SK-N-SH treated with all-trans-retinoic acid at 6 μM for 48 hours (cell line): ENCODE results near the gene RFX5.

Source experiments
- ATAC-seq: fragments of 200-7000 bp; cut with Tn5 transposase; 3 replicates; pipeline ENCODE4 v1.9.1; 2020; ENCODE audit warnings: mild to moderate bottlenecking, moderate library complexity
- BACH2 ChIP-seq: fragments of 250-450 bp; sonication (Bioruptor Pico); IDR thresholded peaks from 2 replicates; pipeline ENCODE4 v1.9.0; 2021; ENCODE audit warnings: mild to moderate bottlenecking, borderline replicate concordance
- CREB5 ChIP-seq: fragments of 250-450 bp; sonication (Bioruptor Pico); IDR thresholded peaks from 2 replicates; pipeline ENCODE4 v1.5.1; 2020; ENCODE audit warnings: low read depth, mild to moderate bottlenecking, moderate library complexity
- CSDC2 ChIP-seq: fragments of 250-450 bp; sonication (Bioruptor Pico); IDR thresholded peaks from 2 replicates; pipeline ENCODE4 v1.5.0; 2020; ENCODE audit warnings: mild to moderate bottlenecking, moderate library complexity
- ESRRG ChIP-seq: fragments of 250-450 bp; sonication (Bioruptor Pico); IDR thresholded peaks from 2 replicates; pipeline ENCODE4 v1.6.1; 2021; ENCODE audit warnings: mild to moderate bottlenecking
- GLIS3 ChIP-seq: fragments of 250-450 bp; sonication (Bioruptor Pico); IDR thresholded peaks from 2 replicates; pipeline ENCODE4 v1.5.0; 2020; ENCODE audit warnings: mild to moderate bottlenecking, moderate library complexity
- ISL1 ChIP-seq: fragments of 250-450 bp; sonication (Bioruptor Pico); IDR thresholded peaks from 2 replicates; pipeline ENCODE4 v2.1.2; 2022; ENCODE audit warnings: mild to moderate bottlenecking, moderate library complexity
- POU6F1 ChIP-seq: fragments of 250-450 bp; sonication (Bioruptor Pico); IDR thresholded peaks from 2 replicates; pipeline ENCODE4 v1.8.0; 2021; ENCODE audit warnings: low read depth, mild to moderate bottlenecking, moderate library complexity, borderline replicate concordance
- RARB ChIP-seq: fragments of 250-450 bp; sonication (Bioruptor Pico); IDR thresholded peaks from 2 replicates; pipeline ENCODE4 v1.8.0; 2021; ENCODE audit warnings: mild to moderate bottlenecking, moderate library complexity
- SNAI2 ChIP-seq: fragments of 250-450 bp; sonication (Bioruptor Pico); IDR thresholded peaks from 2 replicates; pipeline ENCODE4 v1.5.0; 2020; ENCODE audit warnings: mild to moderate bottlenecking, moderate library complexity
- TOX ChIP-seq: fragments of 250-450 bp; sonication (Bioruptor Pico); IDR thresholded peaks from 2 replicates; pipeline ENCODE4 v1.8.0; 2021; ENCODE audit warnings: mild to moderate bottlenecking, moderate library complexity, borderline replicate concordance
- TSHZ2 ChIP-seq: fragments of 250-450 bp; sonication (Bioruptor Pico); IDR thresholded peaks from 2 replicates; pipeline ENCODE4 v1.5.0; 2020; ENCODE audit warnings: mild to moderate bottlenecking, moderate library complexity
- ZNF565 ChIP-seq: fragments of 450-650 bp; formaldehyde crosslinking; conservative IDR thresholded peaks from 2 replicates; pipeline ENCODE4 v1.5.0; 2020; ENCODE audit warnings: low read depth, mild to moderate bottlenecking, moderate library complexity
- ZNF70 ChIP-seq: fragments of 450-650 bp; formaldehyde crosslinking; IDR thresholded peaks from 2 replicates; pipeline ENCODE4 v1.5.0; 2020; ENCODE audit warnings: mild to moderate bottlenecking, moderate library complexity
- ZNF8 ChIP-seq: fragments of 450-650 bp; formaldehyde crosslinking; IDR thresholded peaks from 2 replicates; pipeline ENCODE4 v1.5.0; 2020; ENCODE audit warnings: mild to moderate bottlenecking, moderate library complexity
- TF ChIP-seq, protein P1 (sequence below): fragments of 250-450 bp; sonication (Bioruptor Pico); IDR thresholded peaks from 2 replicates; pipeline ENCODE4 v1.5.1; 2021; ENCODE audit warnings: mild to moderate bottlenecking, moderate library complexity
- TF ChIP-seq, protein P2 (sequence below): fragments of 250-450 bp; sonication (Bioruptor Pico); IDR thresholded peaks from 2 replicates; pipeline ENCODE4 v1.8.0; 2020; ENCODE audit warnings: mild to moderate bottlenecking, moderate library complexity, borderline replicate concordance

The RFX5 gene

GRCh38 chr1:151309811-151310323 is 37.2 kb downstream of the RFX5 start:
- ATAC-seq, result no peak
- no peak for TF ChIP-seq ZNF8 (CRISPR knock-in tag)
- no peak for TF ChIP-seq BACH2 (CRISPR knock-in tag)
- TF ChIP-seq CSDC2 (CRISPR knock-in tag), result no peak
- TF ChIP-seq ISL1 (CRISPR knock-in tag), result no peak

- no peak for ATAC-seq
Measured at GRCh38 chr1:151294742-151295462, 52.1 kb downstream of the RFX5 start.

GRCh38 chr1:151293093-151293492 is 54.0 kb downstream of the RFX5 start:
- TF ChIP-seq CREB5 (no peak), TOX (no peak), SNAI2 (CRISPR knock-in tag) (no peak), ESRRG (CRISPR knock-in tag) (no peak), RARB (CRISPR knock-in tag) (no peak), ZNF70 (CRISPR knock-in tag) (no peak), CSDC2 (CRISPR knock-in tag) (no peak), GLIS3 (CRISPR knock-in tag) (no peak), BACH2 (CRISPR knock-in tag) (no peak), POU6F1 (CRISPR knock-in tag) (no peak), TSHZ2 (CRISPR knock-in tag) (no peak)
- TF ChIP-seq, protein P1, sequence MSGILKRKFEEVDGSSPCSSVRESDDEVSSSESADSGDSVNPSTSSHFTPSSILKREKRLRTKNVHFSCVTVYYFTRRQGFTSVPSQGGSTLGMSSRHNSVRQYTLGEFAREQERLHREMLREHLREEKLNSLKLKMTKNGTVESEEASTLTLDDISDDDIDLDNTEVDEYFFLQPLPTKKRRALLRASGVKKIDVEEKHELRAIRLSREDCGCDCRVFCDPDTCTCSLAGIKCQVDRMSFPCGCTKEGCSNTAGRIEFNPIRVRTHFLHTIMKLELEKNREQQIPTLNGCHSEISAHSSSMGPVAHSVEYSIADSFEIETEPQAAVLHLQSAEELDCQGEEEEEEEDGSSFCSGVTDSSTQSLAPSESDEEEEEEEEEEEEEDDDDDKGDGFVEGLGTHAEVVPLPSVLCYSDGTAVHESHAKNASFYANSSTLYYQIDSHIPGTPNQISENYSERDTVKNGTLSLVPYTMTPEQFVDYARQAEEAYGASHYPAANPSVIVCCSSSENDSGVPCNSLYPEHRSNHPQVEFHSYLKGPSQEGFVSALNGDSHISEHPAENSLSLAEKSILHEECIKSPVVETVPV (CRISPR knock-in tag), result no peak
- peak; percentile 2; the same call in 2 of the 3 replicates for ATAC-seq

More at GRCh38 chr1:151294742-151295462, 52.1 kb downstream of the RFX5 start:
- TF ChIP-seq, protein P1 (CRISPR knock-in tag), result no peak
- TF ChIP-seq ZNF565 (CRISPR knock-in tag) (no peak), CREB5 (no peak), POU6F1 (CRISPR knock-in tag) (no peak), ZNF70 (CRISPR knock-in tag) (no peak)
- TF ChIP-seq, protein P2, sequence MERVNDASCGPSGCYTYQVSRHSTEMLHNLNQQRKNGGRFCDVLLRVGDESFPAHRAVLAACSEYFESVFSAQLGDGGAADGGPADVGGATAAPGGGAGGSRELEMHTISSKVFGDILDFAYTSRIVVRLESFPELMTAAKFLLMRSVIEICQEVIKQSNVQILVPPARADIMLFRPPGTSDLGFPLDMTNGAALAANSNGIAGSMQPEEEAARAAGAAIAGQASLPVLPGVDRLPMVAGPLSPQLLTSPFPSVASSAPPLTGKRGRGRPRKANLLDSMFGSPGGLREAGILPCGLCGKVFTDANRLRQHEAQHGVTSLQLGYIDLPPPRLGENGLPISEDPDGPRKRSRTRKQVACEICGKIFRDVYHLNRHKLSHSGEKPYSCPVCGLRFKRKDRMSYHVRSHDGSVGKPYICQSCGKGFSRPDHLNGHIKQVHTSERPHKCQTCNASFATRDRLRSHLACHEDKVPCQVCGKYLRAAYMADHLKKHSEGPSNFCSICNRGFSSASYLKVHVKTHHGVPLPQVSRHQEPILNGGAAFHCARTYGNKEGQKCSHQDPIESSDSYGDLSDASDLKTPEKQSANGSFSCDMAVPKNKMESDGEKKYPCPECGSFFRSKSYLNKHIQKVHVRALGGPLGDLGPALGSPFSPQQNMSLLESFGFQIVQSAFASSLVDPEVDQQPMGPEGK (CRISPR knock-in tag), result no peak
